ENCODE results near the gene LSM6.

Gene LSM6

DNA sequence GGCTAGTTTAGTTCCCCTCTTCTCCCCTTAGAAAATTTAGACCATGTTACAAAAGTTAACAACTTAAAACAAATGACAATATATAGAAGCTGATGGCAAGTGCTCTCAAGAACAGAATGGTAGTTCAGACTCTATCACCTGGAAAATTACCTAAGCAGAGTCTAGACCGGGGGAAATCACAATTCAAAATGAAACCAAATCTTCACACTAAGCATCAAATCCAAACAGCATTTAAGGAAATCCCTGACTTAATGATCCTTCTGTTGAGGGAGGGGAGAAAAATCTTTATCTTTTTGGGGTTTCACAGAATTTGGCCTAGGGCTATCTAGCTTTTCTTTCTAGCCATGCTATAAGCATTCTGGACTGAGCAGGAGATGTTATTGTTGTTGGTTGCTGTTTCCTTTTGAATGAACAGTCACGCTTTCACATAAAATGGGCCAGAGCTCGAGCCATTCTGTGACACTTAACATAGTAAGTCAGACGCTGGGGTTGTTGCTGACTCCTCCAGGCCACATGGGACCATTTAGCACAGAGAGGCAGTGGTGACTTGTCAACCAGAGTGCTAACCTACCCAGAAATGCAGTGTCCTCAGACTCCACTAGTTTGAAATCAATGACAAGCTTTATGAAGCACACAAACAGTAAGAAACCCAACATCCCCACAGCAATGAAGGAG lies 16.0 kb upstream of the LSM6 start:
- TF ChIP-seq, protein P1, sequence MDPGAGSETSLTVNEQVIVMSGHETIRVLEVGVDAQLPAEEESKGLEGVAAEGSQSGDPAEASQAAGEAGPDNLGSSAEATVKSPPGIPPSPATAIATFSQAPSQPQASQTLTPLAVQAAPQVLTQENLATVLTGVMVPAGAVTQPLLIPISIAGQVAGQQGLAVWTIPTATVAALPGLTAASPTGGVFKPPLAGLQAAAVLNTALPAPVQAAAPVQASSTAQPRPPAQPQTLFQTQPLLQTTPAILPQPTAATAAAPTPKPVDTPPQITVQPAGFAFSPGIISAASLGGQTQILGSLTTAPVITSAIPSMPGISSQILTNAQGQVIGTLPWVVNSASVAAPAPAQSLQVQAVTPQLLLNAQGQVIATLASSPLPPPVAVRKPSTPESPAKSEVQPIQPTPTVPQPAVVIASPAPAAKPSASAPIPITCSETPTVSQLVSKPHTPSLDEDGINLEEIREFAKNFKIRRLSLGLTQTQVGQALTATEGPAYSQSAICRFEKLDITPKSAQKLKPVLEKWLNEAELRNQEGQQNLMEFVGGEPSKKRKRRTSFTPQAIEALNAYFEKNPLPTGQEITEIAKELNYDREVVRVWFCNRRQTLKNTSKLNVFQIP (CRISPR knock-in tag; IDR thresholded peaks at IDR 0.05; ENCODE audit: borderline replicate concordance, low read depth): no peak
- TF ChIP-seq ESRRG (CRISPR knock-in tag; IDR thresholded peaks at IDR 0.05) (no peak), TOX (CRISPR knock-in tag; IDR thresholded peaks at IDR 0.05; ENCODE audit: borderline replicate concordance) (no peak), ZFP3 (CRISPR knock-in tag; IDR thresholded peaks at IDR 0.05) (no peak), ZFP30 (CRISPR knock-in tag; IDR thresholded peaks at IDR 0.05) (no peak), RARB (CRISPR knock-in tag; IDR thresholded peaks at IDR 0.05) (no peak), ZC3H10 (CRISPR knock-in tag; IDR thresholded peaks at IDR 0.05) (no peak), CSDC2 (CRISPR knock-in tag; IDR thresholded peaks at IDR 0.05) (no peak), ISL1 (CRISPR knock-in tag; IDR thresholded peaks at IDR 0.05) (no peak), GLIS3 (CRISPR knock-in tag; IDR thresholded peaks at IDR 0.05) (no peak), ZNF70 (CRISPR knock-in tag; IDR thresholded peaks at IDR 0.05) (no peak), PPARA (CRISPR knock-in tag; IDR thresholded peaks at IDR 0.05; ENCODE audit: borderline replicate concordance) (no peak), OSR1 (CRISPR knock-in tag; IDR thresholded peaks at IDR 0.05) (no peak), SNAI2 (CRISPR knock-in tag; IDR thresholded peaks at IDR 0.05) (no peak)
- TF ChIP-seq, protein P2, sequence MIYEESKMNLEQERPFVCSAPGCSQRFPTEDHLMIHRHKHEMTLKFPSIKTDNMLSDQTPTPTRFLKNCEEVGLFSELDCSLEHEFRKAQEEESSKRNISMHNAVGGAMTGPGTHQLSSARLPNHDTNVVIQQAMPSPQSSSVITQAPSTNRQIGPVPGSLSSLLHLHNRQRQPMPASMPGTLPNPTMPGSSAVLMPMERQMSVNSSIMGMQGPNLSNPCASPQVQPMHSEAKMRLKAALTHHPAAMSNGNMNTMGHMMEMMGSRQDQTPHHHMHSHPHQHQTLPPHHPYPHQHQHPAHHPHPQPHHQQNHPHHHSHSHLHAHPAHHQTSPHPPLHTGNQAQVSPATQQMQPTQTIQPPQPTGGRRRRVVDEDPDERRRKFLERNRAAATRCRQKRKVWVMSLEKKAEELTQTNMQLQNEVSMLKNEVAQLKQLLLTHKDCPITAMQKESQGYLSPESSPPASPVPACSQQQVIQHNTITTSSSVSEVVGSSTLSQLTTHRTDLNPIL (CRISPR knock-in tag; IDR thresholded peaks at IDR 0.05; ENCODE audit: low read depth): no peak
- TF ChIP-seq, protein P3, sequence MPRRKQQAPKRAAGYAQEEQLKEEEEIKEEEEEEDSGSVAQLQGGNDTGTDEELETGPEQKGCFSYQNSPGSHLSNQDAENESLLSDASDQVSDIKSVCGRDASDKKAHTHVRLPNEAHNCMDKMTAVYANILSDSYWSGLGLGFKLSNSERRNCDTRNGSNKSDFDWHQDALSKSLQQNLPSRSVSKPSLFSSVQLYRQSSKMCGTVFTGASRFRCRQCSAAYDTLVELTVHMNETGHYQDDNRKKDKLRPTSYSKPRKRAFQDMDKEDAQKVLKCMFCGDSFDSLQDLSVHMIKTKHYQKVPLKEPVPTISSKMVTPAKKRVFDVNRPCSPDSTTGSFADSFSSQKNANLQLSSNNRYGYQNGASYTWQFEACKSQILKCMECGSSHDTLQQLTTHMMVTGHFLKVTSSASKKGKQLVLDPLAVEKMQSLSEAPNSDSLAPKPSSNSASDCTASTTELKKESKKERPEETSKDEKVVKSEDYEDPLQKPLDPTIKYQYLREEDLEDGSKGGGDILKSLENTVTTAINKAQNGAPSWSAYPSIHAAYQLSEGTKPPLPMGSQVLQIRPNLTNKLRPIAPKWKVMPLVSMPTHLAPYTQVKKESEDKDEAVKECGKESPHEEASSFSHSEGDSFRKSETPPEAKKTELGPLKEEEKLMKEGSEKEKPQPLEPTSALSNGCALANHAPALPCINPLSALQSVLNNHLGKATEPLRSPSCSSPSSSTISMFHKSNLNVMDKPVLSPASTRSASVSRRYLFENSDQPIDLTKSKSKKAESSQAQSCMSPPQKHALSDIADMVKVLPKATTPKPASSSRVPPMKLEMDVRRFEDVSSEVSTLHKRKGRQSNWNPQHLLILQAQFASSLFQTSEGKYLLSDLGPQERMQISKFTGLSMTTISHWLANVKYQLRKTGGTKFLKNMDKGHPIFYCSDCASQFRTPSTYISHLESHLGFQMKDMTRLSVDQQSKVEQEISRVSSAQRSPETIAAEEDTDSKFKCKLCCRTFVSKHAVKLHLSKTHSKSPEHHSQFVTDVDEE (CRISPR knock-in tag; IDR thresholded peaks at IDR 0.05): no peak
- TF ChIP-seq, protein P4, sequence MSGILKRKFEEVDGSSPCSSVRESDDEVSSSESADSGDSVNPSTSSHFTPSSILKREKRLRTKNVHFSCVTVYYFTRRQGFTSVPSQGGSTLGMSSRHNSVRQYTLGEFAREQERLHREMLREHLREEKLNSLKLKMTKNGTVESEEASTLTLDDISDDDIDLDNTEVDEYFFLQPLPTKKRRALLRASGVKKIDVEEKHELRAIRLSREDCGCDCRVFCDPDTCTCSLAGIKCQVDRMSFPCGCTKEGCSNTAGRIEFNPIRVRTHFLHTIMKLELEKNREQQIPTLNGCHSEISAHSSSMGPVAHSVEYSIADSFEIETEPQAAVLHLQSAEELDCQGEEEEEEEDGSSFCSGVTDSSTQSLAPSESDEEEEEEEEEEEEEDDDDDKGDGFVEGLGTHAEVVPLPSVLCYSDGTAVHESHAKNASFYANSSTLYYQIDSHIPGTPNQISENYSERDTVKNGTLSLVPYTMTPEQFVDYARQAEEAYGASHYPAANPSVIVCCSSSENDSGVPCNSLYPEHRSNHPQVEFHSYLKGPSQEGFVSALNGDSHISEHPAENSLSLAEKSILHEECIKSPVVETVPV (CRISPR knock-in tag; IDR thresholded peaks at IDR 0.05): no peak
- TF ChIP-seq, protein P5, sequence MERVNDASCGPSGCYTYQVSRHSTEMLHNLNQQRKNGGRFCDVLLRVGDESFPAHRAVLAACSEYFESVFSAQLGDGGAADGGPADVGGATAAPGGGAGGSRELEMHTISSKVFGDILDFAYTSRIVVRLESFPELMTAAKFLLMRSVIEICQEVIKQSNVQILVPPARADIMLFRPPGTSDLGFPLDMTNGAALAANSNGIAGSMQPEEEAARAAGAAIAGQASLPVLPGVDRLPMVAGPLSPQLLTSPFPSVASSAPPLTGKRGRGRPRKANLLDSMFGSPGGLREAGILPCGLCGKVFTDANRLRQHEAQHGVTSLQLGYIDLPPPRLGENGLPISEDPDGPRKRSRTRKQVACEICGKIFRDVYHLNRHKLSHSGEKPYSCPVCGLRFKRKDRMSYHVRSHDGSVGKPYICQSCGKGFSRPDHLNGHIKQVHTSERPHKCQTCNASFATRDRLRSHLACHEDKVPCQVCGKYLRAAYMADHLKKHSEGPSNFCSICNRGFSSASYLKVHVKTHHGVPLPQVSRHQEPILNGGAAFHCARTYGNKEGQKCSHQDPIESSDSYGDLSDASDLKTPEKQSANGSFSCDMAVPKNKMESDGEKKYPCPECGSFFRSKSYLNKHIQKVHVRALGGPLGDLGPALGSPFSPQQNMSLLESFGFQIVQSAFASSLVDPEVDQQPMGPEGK (CRISPR knock-in tag; IDR thresholded peaks at IDR 0.05; ENCODE audit: borderline replicate concordance): no peak
- ATAC-seq: no peak

DNA sequence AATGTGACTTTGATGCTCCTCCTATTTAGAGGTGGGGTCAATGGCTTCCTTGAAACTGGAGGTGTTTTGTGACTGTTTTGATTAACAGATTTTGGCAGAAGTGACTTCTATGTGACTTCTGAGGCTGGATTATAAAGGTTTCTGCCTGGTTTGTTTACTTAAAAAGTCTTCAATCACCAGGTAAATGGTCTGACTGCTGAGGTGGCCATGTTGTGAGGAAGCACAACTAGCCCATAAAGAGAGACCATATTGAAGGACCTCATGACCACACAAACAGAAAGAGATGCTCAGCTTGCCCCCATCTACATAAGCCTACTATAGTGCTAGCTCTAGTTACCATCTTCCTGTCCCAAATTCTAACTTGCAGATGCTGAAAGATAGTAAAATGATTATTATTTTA lies 14.3 kb upstream of the LSM6 start:
- TF ChIP-seq SNAI2 (CRISPR knock-in tag; IDR thresholded peaks at IDR 0.05) (no peak), PPARA (CRISPR knock-in tag; IDR thresholded peaks at IDR 0.05; ENCODE audit: borderline replicate concordance) (no peak), ZNF565 (CRISPR knock-in tag; conservative IDR thresholded peaks at IDR 0.05; ENCODE audit: low read depth) (0 out of 2 replicates have a peak, but pooled peaks have one; percentile 69), ARNTL (CRISPR knock-in tag; IDR thresholded peaks at IDR 0.05; ENCODE audit: borderline replicate concordance, low read depth) (no peak), BACH2 (CRISPR knock-in tag; IDR thresholded peaks at IDR 0.05; ENCODE audit: borderline replicate concordance) (no peak), RARB (CRISPR knock-in tag; IDR thresholded peaks at IDR 0.05) (no peak)
- ATAC-seq: no peak

DNA sequence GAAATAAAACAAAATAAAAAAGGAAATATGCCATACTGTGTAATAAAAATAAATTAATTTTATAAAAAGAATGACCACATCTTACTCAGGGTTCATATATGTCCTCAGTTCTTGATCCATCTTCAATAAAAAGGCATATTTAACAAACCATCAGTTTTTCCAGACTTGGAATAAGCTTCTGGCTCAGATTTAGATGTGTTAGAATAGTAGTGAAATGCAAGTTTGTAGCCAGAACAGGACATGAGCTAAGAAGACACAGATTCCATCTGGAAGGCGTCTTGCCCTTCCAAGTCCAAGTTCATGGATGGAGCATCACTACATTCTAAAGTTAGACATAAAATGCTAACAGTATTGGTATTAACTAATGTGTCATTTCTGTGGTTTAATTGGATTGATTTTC lies 10.3 kb upstream of the LSM6 start:
- no peak for TF ChIP-seq CSDC2 (CRISPR knock-in tag; IDR thresholded peaks at IDR 0.05)
- TF ChIP-seq, protein P3 (CRISPR knock-in tag; IDR thresholded peaks at IDR 0.05): no peak
- no peak for TF ChIP-seq TOX (CRISPR knock-in tag; IDR thresholded peaks at IDR 0.05; ENCODE audit: borderline replicate concordance)
- TF ChIP-seq, protein P1 (CRISPR knock-in tag; IDR thresholded peaks at IDR 0.05; ENCODE audit: borderline replicate concordance, low read depth): no peak
- no peak for ATAC-seq
